ENCODE measurements around the gene CD44. TPM values are rescaled to one million over a fixed set of nuclear protein-coding genes. Genes with fewer than 3 reads are reported as not detected.

Gene CD44
- total and polyA plus RNA-seq, 9 donors, result 8.3 to 330 (median 26.0) TPM

DNA sequence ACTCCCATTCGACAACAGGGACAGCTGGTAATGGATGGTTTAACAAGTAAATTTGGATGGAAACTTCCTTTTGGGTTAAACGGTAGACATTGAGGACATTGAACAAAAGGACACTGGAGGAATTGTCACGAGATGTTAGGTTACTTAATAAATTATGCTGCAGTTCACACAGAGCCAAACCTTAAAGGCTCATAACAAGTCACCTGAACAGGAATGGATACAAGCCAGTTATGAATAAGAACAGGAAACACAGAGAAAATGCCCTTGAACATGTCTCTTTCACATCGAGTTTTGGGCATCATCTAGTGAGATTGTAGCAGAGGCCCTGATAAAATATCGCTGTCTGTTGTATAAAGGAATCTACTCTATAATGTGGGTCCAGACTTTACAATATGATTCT is 65.6 kb downstream of the CD44 start:
- Histone ChIP-seq H3K4me1 (ENCODE audit: insufficient read depth) (no peaks in the 10 kb centered on the region), H3K9me3 (no peaks in the 10 kb centered on the region), H3K27me3 (no peaks in the 10 kb centered on the region), H3K4me3 (no peak overlapping the region), H3K36me3 (no peaks in the 10 kb centered on the region), H3K27ac (no peak overlapping the region)
- WGBS, 3 donors, result 76 to 83% (median 78%) methylated on average over 5 of the region's 5 CpGs
- TF ChIP-seq, protein P1, sequence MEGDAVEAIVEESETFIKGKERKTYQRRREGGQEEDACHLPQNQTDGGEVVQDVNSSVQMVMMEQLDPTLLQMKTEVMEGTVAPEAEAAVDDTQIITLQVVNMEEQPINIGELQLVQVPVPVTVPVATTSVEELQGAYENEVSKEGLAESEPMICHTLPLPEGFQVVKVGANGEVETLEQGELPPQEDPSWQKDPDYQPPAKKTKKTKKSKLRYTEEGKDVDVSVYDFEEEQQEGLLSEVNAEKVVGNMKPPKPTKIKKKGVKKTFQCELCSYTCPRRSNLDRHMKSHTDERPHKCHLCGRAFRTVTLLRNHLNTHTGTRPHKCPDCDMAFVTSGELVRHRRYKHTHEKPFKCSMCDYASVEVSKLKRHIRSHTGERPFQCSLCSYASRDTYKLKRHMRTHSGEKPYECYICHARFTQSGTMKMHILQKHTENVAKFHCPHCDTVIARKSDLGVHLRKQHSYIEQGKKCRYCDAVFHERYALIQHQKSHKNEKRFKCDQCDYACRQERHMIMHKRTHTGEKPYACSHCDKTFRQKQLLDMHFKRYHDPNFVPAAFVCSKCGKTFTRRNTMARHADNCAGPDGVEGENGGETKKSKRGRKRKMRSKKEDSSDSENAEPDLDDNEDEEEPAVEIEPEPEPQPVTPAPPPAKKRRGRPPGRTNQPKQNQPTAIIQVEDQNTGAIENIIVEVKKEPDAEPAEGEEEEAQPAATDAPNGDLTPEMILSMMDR (IDR thresholded peaks at IDR 0.05), result no peak
- no peak for TF ChIP-seq POLR2A (IDR thresholded peaks at IDR 0.05)
- no peak for TF ChIP-seq EP300 (IDR thresholded peaks at IDR 0.05)
- no peak for DNase-seq
- intact Hi-C loops (cut with DNase I), result no loop called here

DNA sequence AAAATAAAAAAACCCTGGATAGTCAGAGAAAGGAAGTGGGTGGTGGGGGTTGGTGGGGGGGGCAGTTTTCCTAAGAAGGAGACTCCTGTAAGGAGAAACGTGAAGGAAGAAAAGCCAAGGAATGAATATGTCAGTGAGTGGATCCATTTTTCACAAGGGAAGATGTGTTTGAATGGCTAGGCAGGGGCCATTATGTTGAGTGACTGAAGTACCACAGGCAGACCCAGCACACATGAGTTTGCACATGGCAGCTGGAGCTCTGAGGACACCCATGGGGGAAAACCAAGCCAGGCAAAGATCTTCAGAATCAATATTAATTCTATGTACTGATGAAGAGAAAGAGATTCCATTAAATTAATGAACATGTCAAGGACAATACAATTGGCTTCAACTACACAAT is 67.6 kb downstream of the CD44 start:
- H3K27me3 ChIP-seq, result no peaks in the 10 kb centered on the region
- no peaks in the 10 kb centered on the region for H3K36me3 ChIP-seq
- H3K27ac ChIP-seq, result no peak overlapping the region
- no peaks in the 10 kb centered on the region for H3K4me1 ChIP-seq (ENCODE audit: insufficient read depth)
- H3K4me3 ChIP-seq, result no peak overlapping the region
- H3K9me3 ChIP-seq, result no peaks in the 10 kb centered on the region
- WGBS, 3 donors, result 86 to 98% (median 95%) methylated on average over 1 of the region's 1 CpG
- no peak for DNase-seq
- TF ChIP-seq EP300 (IDR thresholded peaks at IDR 0.05) (no peak), POLR2A (IDR thresholded peaks at IDR 0.05) (no peak)
- TF ChIP-seq, protein P1 (IDR thresholded peaks at IDR 0.05), result no peak
- intact Hi-C loops (cut with DNase I), result no loop called here

DNA sequence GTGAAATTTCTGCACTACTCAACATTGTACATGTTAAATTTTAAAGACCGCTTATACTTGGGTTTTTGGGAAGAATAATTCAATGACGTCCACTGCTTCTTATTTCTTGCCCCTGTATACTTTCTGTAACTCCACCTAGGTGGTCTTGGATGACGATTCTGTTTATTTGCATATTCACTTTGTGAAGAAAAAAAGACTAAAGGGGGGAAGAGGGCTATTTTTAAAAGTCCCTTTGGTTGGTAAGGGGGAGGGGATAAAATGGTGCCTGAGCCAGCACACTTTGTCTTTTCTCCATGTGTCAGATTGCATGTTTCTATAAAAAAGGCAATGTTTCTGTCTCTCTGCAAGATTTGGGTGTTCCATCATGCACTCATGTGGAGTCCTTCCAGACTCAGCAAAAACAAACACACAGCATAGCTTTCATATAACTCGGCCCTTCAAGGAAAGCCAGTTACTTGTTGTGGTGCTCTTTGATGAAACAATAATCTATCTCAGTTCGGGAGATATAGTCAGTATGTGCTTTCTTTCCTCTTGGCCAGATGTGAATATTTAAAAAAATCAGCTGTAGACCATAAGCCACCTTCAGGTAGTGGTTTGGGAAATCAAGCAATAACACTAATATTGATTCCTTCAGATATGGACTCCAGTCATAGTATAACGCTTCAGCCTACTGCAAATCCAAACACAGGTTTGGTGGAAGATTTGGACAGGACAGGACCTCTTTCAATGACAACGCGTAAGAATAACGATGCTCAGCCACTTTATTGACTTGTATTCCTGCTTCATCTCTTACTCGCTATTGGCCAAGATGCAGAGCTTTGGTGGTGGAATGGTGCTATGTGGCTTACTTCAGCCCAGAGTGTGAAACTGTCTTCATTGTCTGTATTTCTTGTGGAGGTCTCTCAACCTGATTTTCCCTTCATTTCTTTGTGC is 68.8 kb downstream of the CD44 start:
- WGBS, 3 donors, result 69 to 76% (median 70%) methylated on average over 10 of the region's 10 CpGs
- H3K36me3 ChIP-seq, result no peaks in the 10 kb centered on the region
- H3K4me1 ChIP-seq (ENCODE audit: insufficient read depth), result no peaks in the 10 kb centered on the region

DNA sequence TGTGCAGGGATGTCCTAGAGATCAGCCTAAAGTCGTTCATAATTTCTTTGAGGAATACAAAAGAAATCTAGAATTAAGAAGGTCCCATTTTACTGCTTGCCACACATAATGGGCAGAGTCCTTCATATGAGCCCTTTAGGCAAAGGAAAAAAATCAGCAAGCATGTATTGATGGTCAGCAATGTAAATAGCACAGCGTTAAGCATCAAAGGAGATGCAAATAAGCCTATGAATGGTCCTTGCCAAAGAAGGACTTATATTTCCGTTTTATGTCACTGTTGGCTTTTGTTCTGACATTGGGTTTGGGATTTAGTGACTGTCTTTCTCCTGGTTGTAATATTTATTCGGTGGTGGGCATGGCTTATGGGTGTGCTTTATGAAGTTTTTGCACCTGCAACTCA is 69.8 kb downstream of the CD44 start:
- H3K4me1 ChIP-seq (ENCODE audit: insufficient read depth), result no peaks in the 10 kb centered on the region
- no peak for DNase-seq
- intact Hi-C loops (cut with DNase I), result no loop called here
- H3K36me3 ChIP-seq, result no peaks in the 10 kb centered on the region
- no peak overlapping the region for H3K4me3 ChIP-seq
- no peak overlapping the region for H3K27ac ChIP-seq
- H3K27me3 ChIP-seq, result no peaks in the 10 kb centered on the region
- H3K9me3 ChIP-seq, result no peaks in the 10 kb centered on the region
- WGBS, 3 donors, result 66 to 82% (median 66%) methylated on average over 4 of the region's 4 CpGs
- TF ChIP-seq POLR2A (IDR thresholded peaks at IDR 0.05) (no peak), EP300 (IDR thresholded peaks at IDR 0.05) (no peak)
- TF ChIP-seq, protein P1 (IDR thresholded peaks at IDR 0.05), result no peak

More for the DNA sequence above, 68.8 kb downstream of the CD44 start:
- no peak for DNase-seq
- TF ChIP-seq, protein P1 (IDR thresholded peaks at IDR 0.05), result no peak
- TF ChIP-seq EP300 (IDR thresholded peaks at IDR 0.05), result no peak
- TF ChIP-seq POLR2A (IDR thresholded peaks at IDR 0.05), result no peak
- Histone ChIP-seq H3K27ac (no peak overlapping the region), H3K4me3 (no peak overlapping the region), H3K27me3 (no peaks in the 10 kb centered on the region), H3K9me3 (no peaks in the 10 kb centered on the region)
- intact Hi-C loops (cut with DNase I), result no loop called here

All from ovary (tissue), 9 donors.